K562 (cell line): Measurements from ENCODE around the gene GOT2. TPM values are rescaled to one million over a fixed set of nuclear protein-coding genes. Genes with fewer than 3 reads are reported as not detected.
A peak's percentile ranks its signal among the peaks of the same experiment; 100 is the strongest.

ENCODE experiments used
- AFF4 ChIP-seq: sonication (generic); formaldehyde crosslinking; IDR thresholded peaks from 2 replicates; pipeline ENCODE4 v1.8.0; 2023; ENCODE audit warnings: mild to moderate bottlenecking, missing genetic modification reagents
- BCOR ChIP-seq: fragments of 450-650 bp; IDR thresholded peaks from 2 replicates; pipeline ENCODE4 v1.6.1; 2016
- C11orf30 ChIP-seq: fragments of 450-650 bp; IDR thresholded peaks from 2 replicates; pipeline ENCODE4 v1.6.1; 2016; ENCODE audit warnings: low read depth, mild to moderate bottlenecking
- CBFB ChIP-seq: sonication (generic); formaldehyde crosslinking; IDR thresholded peaks from 2 replicates; pipeline ENCODE4 v1.4.0; 2020; ENCODE audit warnings: mild to moderate bottlenecking, missing genetic modification reagents
- CHAMP1 ChIP-seq: fragments of 450-650 bp; IDR thresholded peaks from 2 replicates; pipeline ENCODE4 v1.6.1; 2016; ENCODE audit warnings: mild to moderate bottlenecking
- ELF4 ChIP-seq: fragments of 450-650 bp; formaldehyde crosslinking; IDR thresholded peaks from 2 replicates; pipeline ENCODE4 v1.4.0; 2022; ENCODE audit warnings: missing genetic modification characterization
- EZH2 ChIP-seq: IDR thresholded peaks from 2 replicates; pipeline ENCODE4 v1.6.1; 2012; ENCODE audit warnings: low read depth, mild to moderate bottlenecking, inconsistent platforms, low read length, borderline replicate concordance
- HDAC6 ChIP-seq: IDR thresholded peaks from 2 replicates; pipeline ENCODE4 v1.6.1; 2012; ENCODE audit warnings: low read depth, mild to moderate bottlenecking, control low read depth, inconsistent platforms, low read length, moderate library complexity
- HMGXB4 ChIP-seq: sonication (generic); formaldehyde crosslinking; IDR thresholded peaks from 2 replicates; pipeline ENCODE4 v1.8.1; 2023; ENCODE audit warnings: mild to moderate bottlenecking, missing genetic modification reagents
- HOXB6 ChIP-seq: fragments of 250-450 bp; sonication (Bioruptor Pico); IDR thresholded peaks from 2 replicates; pipeline ENCODE4 v1.5.1; 2022; ENCODE audit warnings: mild to moderate bottlenecking, borderline replicate concordance
- MITF ChIP-seq: IDR thresholded peaks from 2 replicates; pipeline ENCODE4 v1.6.1; 2014; ENCODE audit warnings: antibody characterized with exemption
- PHB2 ChIP-seq: fragments of 450-650 bp; IDR thresholded peaks from 2 replicates; pipeline ENCODE4 v1.6.1; 2017; ENCODE audit warnings: low read depth
- PYGO2 ChIP-seq: fragments of 450-650 bp; IDR thresholded peaks from 2 replicates; pipeline ENCODE4 v1.6.1; 2016; ENCODE audit warnings: mild to moderate bottlenecking, missing genetic modification characterization, moderate library complexity, missing compliant biosample characterization
- RCOR1 ChIP-seq, 2 experiments: IDR thresholded peaks; 2 replicates each; pipeline ENCODE4 v1.6.1; 2012; ENCODE audit warnings: low read depth in 2 of 2, low read length in 2 of 2, borderline replicate concordance in 1 of 2, improper control_type of control experiment in 1 of 2
- SIN3A ChIP-seq, 2 experiments: fragments of 150-350 bp in 1 of 2; IDR thresholded peaks; 2 replicates each; pipeline ENCODE4 v1.6.1; 2011 to 2016; ENCODE audit warnings: borderline replicate concordance in 2 of 2, low read depth in 2 of 2, low read length in 2 of 2, mild to moderate bottlenecking in 2 of 2, moderate library complexity in 2 of 2; ENCODE audit not compliant: control insufficient read depth in 1 of 2
- YY1 ChIP-seq, 3 experiments: IDR thresholded peaks; 2 replicates each; pipeline ENCODE4 v1.6.1; 2011; ENCODE audit warnings: low read length in 2 of 3, mild to moderate bottlenecking in 2 of 3, moderate library complexity in 2 of 3, borderline replicate concordance in 1 of 3, control low read depth in 1 of 3, low read depth in 1 of 3; ENCODE audit not compliant: insufficient read depth in 3 of 3, insufficient replicate concordance in 2 of 3, control insufficient read depth in 1 of 3, insufficient read length in 1 of 3; ENCODE audit errors: extremely low read depth in 1 of 3
- ZNF212 ChIP-seq: fragments of 450-650 bp; formaldehyde crosslinking; IDR thresholded peaks from 2 replicates; pipeline ENCODE4 v1.4.0; 2020; ENCODE audit warnings: mild to moderate bottlenecking
- polyA plus RNA-seq, 8 experiments: library from polyadenylated mRNA; depleted of rRNA in 4 of 8; stranded (reverse) in 5 of 8; unstranded in 3 of 8; fragments of >200 nt; fragmentation: Nextera tagmentation in 2 of 8; fragmentation: Illumina TruSeq in 1 of 8; extraction: Ambion mirVana in 2 of 8; extraction: Trizol in 1 of 8; gene quantifications; 2 replicates each; pipeline versions ENCODE4 v1.2.1 to v1.2.3, GENCODE V29; 2011 to 2014; ENCODE audit warnings: inconsistent platforms in 1 of 8, missing spikeins in 1 of 8
- total RNA-seq, 7 experiments: library from RNA; depleted of rRNA in 6 of 7; stranded (reverse); fragments of >200 nt in 6 of 7; fragmentation: Illumina TruSeq in 2 of 7; extraction: Trizol in 2 of 7; gene quantifications; 2 replicates each; pipeline versions ENCODE4 v1.2.1 to v1.2.3, GENCODE V29; 2011 to 2021; ENCODE audit warnings: low replicate concordance in 1 of 7

GOT2 gene
- total and polyA plus RNA-seq, 9 of the 15 experiments (the other 6 are each of a cell fraction or from before 2014, with no cell fraction given) = 43.1 to 190 (median 80.2) TPM

GRCh38 chr16:58733671-58734458, at the start of gene GOT2 (continued):
- peak in 2 of 3 experiments; percentile 57 for TF ChIP-seq YY1 (IDR thresholded peaks at IDR 0.05; ENCODE audit: borderline replicate concordance in 1 of 3, control insufficient read depth in 1 of 3, extremely low read depth in 1 of 3, insufficient read depth in 3 of 3, insufficient read length in 1 of 3, insufficient replicate concordance in 2 of 3, low read depth in 1 of 3, low read length in 2 of 3)
- TF ChIP-seq PHB2 = no peak
- TF ChIP-seq HMGXB4 = peak; percentile 94
- TF ChIP-seq HOXB6 = no peak
- TF ChIP-seq EZH2 = no peak
- TF ChIP-seq PYGO2 (tag) = no peak
- no peak for TF ChIP-seq HDAC6
- TF ChIP-seq BCOR = no peak; the same call in 1 of the 2 replicates
- no peak for TF ChIP-seq CBFB (CRISPR knock-in tag)
- peak; percentile 84 for TF ChIP-seq C11orf30
- no peak for TF ChIP-seq ZNF212
- peak; percentile 96 for TF ChIP-seq CHAMP1
- peak; percentile 90 for TF ChIP-seq AFF4 (CRISPR knock-in tag)
- TF ChIP-seq ELF4 (CRISPR knock-in tag) = no peak
- peak; percentile 22; the same call in 1 of the 2 replicates for TF ChIP-seq MITF
- TF ChIP-seq SIN3A (IDR thresholded peaks at IDR 0.05; ENCODE audit: borderline replicate concordance in 2 of 2, control insufficient read depth in 1 of 2, low read depth in 2 of 2, low read length in 2 of 2) = peak; percentile 70 to 88; a peak in 2 of 4 replicates
- peak in 1 of 2 experiments; percentile 79; a peak in 2 of 4 replicates for TF ChIP-seq RCOR1 (IDR thresholded peaks at IDR 0.05; ENCODE audit: borderline replicate concordance in 1 of 2, low read depth in 2 of 2, low read length in 2 of 2)
